ENCODE results near the gene EPS15. TPM values are rescaled to one million over a fixed set of nuclear protein-coding genes. Genes with fewer than 3 reads are reported as not detected.
"Not testable (repeated sequence)": the region's sequence is repeated elsewhere in the genome, so short reads cannot be mapped to it uniquely, and the experiment has no call there.

The EPS15 gene
- total and polyA plus RNA-seq, 2 of the 13 experiments (the other 11 are each of a cell fraction or from before 2014, with no cell fraction given), result 14.3 to 19.3 TPM

DNA sequence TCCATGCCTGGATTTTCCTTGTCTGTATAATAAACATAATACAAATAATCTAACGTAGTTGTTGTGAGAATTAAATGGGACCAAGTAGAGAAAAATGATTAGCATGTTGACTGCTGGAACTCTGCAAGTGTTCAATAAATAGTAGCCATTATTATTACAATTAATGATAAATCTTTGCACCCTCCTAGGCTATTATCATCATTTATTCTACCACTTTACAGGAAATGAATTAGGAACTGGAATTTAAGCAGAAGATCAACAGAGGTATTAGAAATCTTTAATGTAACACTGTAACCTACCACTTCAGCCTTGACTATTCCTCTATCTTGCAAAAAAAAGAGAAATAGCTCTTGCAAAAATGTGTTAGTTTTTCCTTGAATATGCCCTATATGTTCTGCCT lies 126.8 kb downstream of the EPS15 start (continued):
- TF ChIP-seq EED (CRISPR knock-in tag; IDR thresholded peaks at IDR 0.05) (no peak), HOXA9 (CRISPR knock-in tag; IDR thresholded peaks at IDR 0.05; ENCODE audit: borderline replicate concordance) (no peak), NFIB (CRISPR knock-in tag; IDR thresholded peaks at IDR 0.05; ENCODE audit: borderline replicate concordance) (no peak), SAFB2 (CRISPR knock-in tag; IDR thresholded peaks at IDR 0.05; ENCODE audit: borderline replicate concordance, low read depth) (no peak)
- TF ChIP-seq, protein P1, sequence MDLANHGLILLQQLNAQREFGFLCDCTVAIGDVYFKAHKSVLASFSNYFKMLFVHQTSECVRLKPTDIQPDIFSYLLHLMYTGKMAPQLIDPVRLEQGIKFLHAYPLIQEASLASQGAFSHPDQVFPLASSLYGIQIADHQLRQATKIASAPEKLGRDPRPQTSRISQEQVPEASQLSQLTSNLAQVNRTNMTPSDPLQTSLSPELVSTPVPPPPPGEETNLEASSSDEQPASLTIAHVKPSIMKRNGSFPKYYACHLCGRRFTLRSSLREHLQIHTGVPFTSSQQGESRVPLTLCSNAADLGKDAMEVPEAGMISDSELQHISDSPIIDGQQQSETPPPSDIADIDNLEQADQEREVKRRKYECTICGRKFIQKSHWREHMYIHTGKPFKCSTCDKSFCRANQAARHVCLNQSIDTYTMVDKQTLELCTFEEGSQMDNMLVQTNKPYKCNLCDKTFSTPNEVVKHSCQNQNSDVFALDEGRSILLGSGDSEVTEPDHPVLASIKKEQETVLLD (CRISPR knock-in tag; IDR thresholded peaks at IDR 0.05; ENCODE audit: low read depth), result no peak

DNA sequence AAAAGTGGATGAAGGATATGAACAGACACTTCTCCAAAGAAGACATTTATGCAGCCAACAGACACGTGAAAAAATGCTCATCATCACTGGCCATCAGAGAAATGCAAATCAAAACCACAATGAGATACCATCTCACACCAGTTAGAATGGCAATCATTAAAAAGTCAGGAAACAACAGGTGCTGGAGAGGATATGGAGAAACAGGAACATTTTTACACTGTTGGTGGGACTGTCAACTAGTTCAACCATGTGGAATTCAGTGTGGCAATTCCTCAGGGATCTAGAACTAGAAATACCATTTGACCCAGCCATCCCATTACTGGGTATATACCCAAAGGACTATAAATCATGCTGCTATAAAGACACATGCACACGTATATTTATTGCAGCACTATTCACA lies 128.4 kb downstream of the EPS15 start:
- intact Hi-C loops (cut with micrococcal nuclease; ENCODE audit: unreplicated experiment); H3K4me3 ChIP-seq (replicated peaks in 1 of 3; ENCODE audit: insufficient read depth in 1 of 3, low read depth in 2 of 3, low read length in 3 of 3); H3K9me3 ChIP-seq (ENCODE audit: low read length); ATAC-seq; H2AFZ ChIP-seq (ENCODE audit: low read length); H3K79me2 ChIP-seq (ENCODE audit: insufficient read depth, low read length); H3K27me3 ChIP-seq (ENCODE audit: control insufficient read depth in 1 of 2, insufficient read depth in 2 of 2, low read length in 2 of 2); FAIRE-seq; H3K36me3 ChIP-seq (replicated peaks in 1 of 2; ENCODE audit: control insufficient read depth in 1 of 2, insufficient read depth in 2 of 2, low read length in 2 of 2); H3K27ac ChIP-seq (ENCODE audit: extremely low read length, insufficient read depth, low read length); POLR2A ChIA-PET; H4K20me1 ChIP-seq (ENCODE audit: insufficient read depth, low read length); H3K4me1 ChIP-seq (ENCODE audit: insufficient read depth, low read length); BruUV-seq (replicated peaks); in situ Hi-C loops (cut with HindIII; ENCODE audit: extremely low pct_ligation_motif_present, low pct_unique_long_range_greater_than_20kb); DNase-seq (ENCODE audit: low spot score); H3K4me2 ChIP-seq (ENCODE audit: low read depth, low read length); CTCF ChIA-PET (ENCODE audit: low intra/inter-chr PET ratio, low total read pairs); H3K9ac ChIP-seq (ENCODE audit: insufficient read depth, low read depth, low read length): not testable (repeated sequence)
- WGBS (ENCODE audit: low lambda C conversion rate), result 90% methylated on average over 2 of the region's 2 CpGs

DNA sequence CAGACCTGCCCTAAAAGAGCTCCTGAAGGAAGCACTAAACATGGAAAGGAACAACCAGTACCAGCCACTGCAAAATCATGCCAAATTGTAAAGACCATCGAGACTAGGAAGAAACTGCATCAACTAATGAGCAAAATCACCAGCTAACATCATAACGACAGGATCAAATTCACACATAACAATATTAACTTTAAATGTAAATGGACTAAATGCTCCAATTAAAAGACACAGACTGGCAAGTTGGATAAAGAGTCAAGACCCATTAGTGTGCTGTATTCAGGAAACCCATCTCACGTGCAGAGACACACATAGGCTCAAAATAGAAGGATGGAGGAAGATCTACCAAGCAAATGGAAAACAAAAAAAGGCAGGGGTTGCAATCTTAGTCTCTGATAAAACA lies 131.8 kb downstream of the EPS15 start:
- H4K20me1 ChIP-seq (ENCODE audit: insufficient read depth, low read length); in situ Hi-C loops (cut with HindIII; ENCODE audit: extremely low pct_ligation_motif_present, low pct_unique_long_range_greater_than_20kb); ATAC-seq; H3K27me3 ChIP-seq (ENCODE audit: control insufficient read depth in 1 of 2, insufficient read depth in 2 of 2, low read length in 2 of 2); H3K4me3 ChIP-seq (replicated peaks in 1 of 3; ENCODE audit: insufficient read depth in 1 of 3, low read depth in 2 of 3, low read length in 3 of 3); DNase-seq (ENCODE audit: low spot score); H3K9ac ChIP-seq (ENCODE audit: insufficient read depth, low read depth, low read length); H3K79me2 ChIP-seq (ENCODE audit: insufficient read depth, low read length); H3K4me2 ChIP-seq (ENCODE audit: low read depth, low read length); CTCF ChIA-PET (ENCODE audit: low intra/inter-chr PET ratio, low total read pairs); H3K4me1 ChIP-seq (ENCODE audit: insufficient read depth, low read length); intact Hi-C loops (cut with micrococcal nuclease; ENCODE audit: unreplicated experiment); POLR2A ChIA-PET; H3K27ac ChIP-seq (ENCODE audit: extremely low read length, insufficient read depth, low read length); FAIRE-seq; H2AFZ ChIP-seq (ENCODE audit: low read length); BruUV-seq (replicated peaks): not testable (repeated sequence)
- WGBS (ENCODE audit: low lambda C conversion rate), result 85% methylated on average over 3 of the region's 3 CpGs
- Histone ChIP-seq H3K36me3 (replicated peaks in 1 of 2; ENCODE audit: control insufficient read depth in 1 of 2, insufficient read depth in 2 of 2, low read length in 2 of 2) (peaks cover 3 to 18% of the 10 kb centered on the region in 2 experiments; a peak in 4 of 5 replicates), H3K9me3 (ENCODE audit: low read length) (peaks cover 15% of the 10 kb centered on the region)

DNA sequence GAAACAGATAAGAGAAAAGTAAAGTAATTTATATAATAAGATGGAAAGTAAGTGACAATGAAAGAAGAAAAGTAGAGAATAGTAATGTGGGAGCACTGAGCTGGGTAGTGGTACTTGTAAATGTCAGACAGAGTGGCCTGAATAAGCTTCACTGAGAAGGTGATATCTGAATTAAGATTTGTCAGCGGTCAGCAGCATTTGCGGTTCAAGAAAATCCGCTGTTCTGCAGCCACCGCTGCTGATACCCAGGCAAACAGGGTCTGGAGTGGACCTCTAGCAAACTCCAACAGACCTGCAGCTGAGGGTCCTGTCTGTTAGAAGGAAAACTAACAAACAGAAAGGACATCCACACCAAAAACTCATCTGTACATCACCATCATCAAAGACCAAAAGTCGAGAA lies 132.8 kb downstream of the EPS15 start:
- H3K79me2 ChIP-seq (ENCODE audit: insufficient read depth, low read length); H3K9ac ChIP-seq (ENCODE audit: insufficient read depth, low read depth, low read length); POLR2A ChIA-PET; CTCF ChIA-PET (ENCODE audit: low intra/inter-chr PET ratio, low total read pairs); H3K4me3 ChIP-seq (replicated peaks in 1 of 3; ENCODE audit: insufficient read depth in 1 of 3, low read depth in 2 of 3, low read length in 3 of 3); FAIRE-seq; BruUV-seq (replicated peaks); H3K27me3 ChIP-seq (ENCODE audit: control insufficient read depth in 1 of 2, insufficient read depth in 2 of 2, low read length in 2 of 2); in situ Hi-C loops (cut with HindIII; ENCODE audit: extremely low pct_ligation_motif_present, low pct_unique_long_range_greater_than_20kb); H3K4me2 ChIP-seq (ENCODE audit: low read depth, low read length); intact Hi-C loops (cut with micrococcal nuclease; ENCODE audit: unreplicated experiment); H2AFZ ChIP-seq (ENCODE audit: low read length); ATAC-seq; H4K20me1 ChIP-seq (ENCODE audit: insufficient read depth, low read length); DNase-seq (ENCODE audit: low spot score); H3K4me1 ChIP-seq (ENCODE audit: insufficient read depth, low read length); H3K27ac ChIP-seq (ENCODE audit: extremely low read length, insufficient read depth, low read length): not testable (repeated sequence)
- WGBS (ENCODE audit: low lambda C conversion rate), result 98% methylated on average over 5 of the region's 5 CpGs
- H3K9me3 ChIP-seq (ENCODE audit: low read length), result peaks cover 15% of the 10 kb centered on the region
- H3K36me3 ChIP-seq (replicated peaks in 1 of 2; ENCODE audit: control insufficient read depth in 1 of 2, insufficient read depth in 2 of 2, low read length in 2 of 2), result peaks cover 3 to 18% of the 10 kb centered on the region in 2 experiments; a peak in 4 of 5 replicates
